Body of pancreas (tissue), 4 donors: ENCODE results near the gene FTMT.
"Not testable (repeated sequence)": the region's sequence is repeated elsewhere in the genome, so short reads cannot be mapped to it uniquely, and the experiment has no call there.

Experiments
- POLR2A ChIP-seq, 3 donors: fragments of 450-650 bp; IDR thresholded peaks; one replicate each; pipeline ENCODE4 v1.6.1; 2016; ENCODE audit warnings: antibody characterized with exemption in 3 of 3, mild to moderate bottlenecking in 2 of 3
- TF ChIP-seq, protein P1 (sequence below), 7 experiments: fragments of 450-650 bp in 4 of 7; fragments of 200-600 bp in 3 of 7; sonication (generic) in 3 of 7; IDR thresholded peaks; one replicate each; pipeline ENCODE4 v1.5.1; 2016 to 2019; ENCODE audit warnings: antibody characterized with exemption in 7 of 7

GRCh38 chr5:121805251-121805650 is 46.4 kb upstream of the FTMT start:
- not testable (repeated sequence) for TF ChIP-seq POLR2A (IDR thresholded peaks at IDR 0.05)
- TF ChIP-seq, protein P1, sequence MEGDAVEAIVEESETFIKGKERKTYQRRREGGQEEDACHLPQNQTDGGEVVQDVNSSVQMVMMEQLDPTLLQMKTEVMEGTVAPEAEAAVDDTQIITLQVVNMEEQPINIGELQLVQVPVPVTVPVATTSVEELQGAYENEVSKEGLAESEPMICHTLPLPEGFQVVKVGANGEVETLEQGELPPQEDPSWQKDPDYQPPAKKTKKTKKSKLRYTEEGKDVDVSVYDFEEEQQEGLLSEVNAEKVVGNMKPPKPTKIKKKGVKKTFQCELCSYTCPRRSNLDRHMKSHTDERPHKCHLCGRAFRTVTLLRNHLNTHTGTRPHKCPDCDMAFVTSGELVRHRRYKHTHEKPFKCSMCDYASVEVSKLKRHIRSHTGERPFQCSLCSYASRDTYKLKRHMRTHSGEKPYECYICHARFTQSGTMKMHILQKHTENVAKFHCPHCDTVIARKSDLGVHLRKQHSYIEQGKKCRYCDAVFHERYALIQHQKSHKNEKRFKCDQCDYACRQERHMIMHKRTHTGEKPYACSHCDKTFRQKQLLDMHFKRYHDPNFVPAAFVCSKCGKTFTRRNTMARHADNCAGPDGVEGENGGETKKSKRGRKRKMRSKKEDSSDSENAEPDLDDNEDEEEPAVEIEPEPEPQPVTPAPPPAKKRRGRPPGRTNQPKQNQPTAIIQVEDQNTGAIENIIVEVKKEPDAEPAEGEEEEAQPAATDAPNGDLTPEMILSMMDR (IDR thresholded peaks at IDR 0.05): not testable (repeated sequence)
